ENCODE results near the gene RIMS3.

RIMS3 gene

DNA sequence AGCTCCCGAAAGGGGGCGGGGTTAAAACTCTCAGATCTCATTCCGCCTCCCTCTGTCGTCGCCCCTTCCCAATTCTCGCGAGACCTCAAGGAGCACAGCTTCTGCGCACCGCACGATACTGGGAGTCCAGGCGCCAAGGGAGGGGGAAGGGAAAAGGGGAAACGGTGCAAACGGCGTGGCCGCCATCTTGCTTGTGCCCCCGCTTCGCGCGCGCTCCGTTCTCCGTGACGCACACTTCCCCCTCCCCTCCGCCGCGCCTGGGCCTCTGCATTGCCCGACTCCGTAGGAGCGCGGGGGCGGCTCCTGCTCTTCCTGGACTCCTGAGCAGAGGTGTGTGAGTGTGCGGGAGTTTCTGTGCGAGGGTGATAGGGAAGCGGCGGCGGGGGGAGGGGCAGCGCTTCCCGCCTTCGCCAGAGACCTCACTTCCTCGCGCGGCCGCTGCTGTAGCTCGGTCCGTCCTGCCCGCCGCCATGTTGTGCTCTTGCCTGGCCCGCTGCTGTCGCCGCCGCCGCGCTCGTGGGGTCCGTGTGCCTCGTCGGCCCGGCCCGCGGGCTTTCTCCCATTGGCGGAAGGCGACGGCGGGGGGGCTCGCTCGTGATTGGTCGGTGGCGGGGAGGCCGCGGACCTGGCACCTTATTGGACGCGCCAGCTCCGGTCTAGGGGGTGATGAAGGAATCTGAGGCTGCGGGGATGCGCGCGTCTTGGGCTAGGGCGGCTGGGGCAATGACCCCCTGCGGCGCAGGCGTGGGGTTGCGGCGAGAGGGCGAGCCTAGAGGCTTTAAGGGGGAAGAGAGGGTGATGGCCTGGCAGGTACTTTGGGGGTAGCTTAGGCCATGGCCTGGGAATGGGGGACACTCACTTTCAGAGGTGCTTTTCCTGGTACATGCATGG lies 26.3 kb upstream of the RIMS3 start, which contains the start of gene NFYC:
NFYC (plus strand) TSS at position 167 of the 891 bp plus-strand sequence. CDS start 47,140 bp downstream, outside the sequence.
- peak; percentile 89 to 93 for DNase-seq (ENCODE audit: low read depth in 2 of 2)

DNA sequence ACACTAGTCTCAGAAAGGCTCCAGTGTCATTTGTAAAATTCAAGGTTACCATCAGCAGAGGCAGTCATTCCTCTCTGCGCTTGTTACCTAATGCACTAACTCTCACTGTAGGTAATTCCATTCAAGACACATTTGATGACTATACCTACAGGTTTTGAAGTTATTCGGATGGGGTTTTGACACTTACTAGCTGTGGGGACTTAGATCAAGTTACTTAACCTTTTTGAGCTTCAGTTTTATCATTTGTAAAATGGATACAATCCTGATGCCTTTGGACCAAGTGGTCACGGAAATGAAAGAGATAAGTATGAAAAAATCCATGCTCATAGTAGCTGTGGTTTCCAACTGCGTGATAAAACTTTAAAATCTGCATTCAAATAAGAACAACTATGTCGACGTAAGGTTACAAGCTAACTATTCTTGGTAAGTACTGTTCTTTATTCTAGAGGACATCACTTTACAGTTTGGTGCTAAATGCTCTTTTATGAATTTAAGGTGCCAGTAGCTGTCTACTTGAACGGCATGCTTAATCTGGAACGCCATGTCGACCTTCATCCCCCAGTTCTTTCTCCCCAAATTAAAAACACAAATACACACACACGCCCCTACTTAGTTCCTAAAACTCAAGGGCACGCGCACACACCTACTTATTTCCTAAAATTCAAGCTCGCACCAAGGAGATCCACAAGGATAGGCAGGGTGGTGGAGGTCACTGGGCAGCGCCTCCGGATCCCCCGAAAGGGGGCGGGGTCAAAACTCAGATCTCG lies 25.5 kb upstream of the RIMS3 start:
- no peak for DNase-seq (ENCODE audit: low read depth in 2 of 2)

DNA sequence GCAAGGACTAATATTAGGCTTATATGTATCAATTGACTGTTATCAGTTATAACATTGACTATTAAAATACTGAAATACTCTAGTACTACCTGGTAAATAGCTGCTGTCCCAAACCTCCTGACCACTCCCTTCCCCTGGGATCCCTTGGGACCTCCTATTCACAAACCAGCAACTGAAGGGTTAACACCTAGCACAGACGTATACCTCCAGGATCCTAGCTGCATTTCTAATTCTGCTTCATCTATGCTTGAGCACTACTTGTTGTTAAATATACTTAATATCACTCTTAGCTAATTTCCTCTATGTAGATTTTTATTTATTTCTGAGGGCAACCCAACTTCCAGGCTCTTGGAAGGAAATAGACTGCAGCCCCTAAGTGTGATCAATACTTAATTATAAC lies 24.3 kb upstream of the RIMS3 start:
- no peak for DNase-seq (ENCODE audit: low read depth in 2 of 2)

DNA sequence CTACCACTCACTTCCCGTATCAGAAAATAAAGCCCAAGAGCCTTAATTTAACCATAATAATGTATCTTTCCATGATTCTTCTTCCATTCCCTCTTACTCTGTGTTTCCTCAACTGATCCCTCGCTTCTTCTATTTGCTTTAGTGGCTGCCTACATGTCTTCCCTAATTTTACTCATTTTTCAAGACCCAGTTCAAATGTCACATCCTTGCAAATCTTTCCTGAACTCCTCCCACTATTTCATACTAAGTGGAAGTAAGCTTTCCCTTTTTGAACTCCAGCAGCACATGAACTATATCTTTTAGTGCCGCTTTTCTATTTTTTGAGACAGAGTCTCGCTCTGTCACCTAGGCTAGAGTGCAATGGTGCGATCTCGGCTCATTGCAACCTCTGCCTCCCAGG lies 22.2 kb upstream of the RIMS3 start:
- no peak for DNase-seq (ENCODE audit: low read depth in 2 of 2)

DNA sequence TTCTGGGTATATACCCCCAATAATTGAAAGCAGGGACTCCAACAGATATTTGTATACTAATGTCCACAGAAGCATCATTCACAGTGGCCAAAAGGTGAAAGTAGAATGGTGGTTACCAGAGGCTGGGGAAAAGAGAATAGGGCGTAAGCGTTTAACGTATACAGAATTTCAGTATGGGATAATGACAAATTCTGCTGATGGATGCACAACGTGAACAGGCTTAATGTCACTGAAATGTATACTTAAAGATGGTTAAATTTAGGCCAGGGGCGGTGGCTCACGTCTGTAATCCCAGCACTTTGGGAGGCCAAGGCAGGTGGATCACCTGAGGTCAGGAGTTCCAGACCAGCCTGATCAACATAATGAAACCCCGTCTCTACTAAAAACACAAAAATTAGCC lies 21.6 kb upstream of the RIMS3 start:
- no peak for DNase-seq (ENCODE audit: low read depth in 2 of 2)

DNA sequence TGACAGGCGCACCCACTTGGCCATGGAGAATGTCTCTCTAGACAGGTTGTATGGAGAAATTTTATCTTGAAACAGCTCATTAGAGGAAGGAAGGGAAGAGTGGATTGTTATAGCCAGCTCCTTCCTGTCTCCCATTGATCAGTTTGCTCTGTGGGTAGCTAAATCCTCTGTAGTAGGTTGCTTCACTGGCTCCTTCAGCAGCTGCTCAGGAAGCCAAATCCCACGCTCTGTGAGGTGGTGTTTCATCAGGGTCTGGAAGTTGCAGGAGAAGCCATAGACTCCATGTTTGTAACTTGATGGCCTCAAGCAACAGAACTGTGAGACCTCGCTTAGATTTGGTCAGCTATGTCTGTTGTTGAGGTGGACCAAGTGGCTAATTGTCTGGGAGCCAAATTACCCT lies 19.2 kb upstream of the RIMS3 start:
- no peak for DNase-seq (ENCODE audit: low read depth in 2 of 2)

DNA sequence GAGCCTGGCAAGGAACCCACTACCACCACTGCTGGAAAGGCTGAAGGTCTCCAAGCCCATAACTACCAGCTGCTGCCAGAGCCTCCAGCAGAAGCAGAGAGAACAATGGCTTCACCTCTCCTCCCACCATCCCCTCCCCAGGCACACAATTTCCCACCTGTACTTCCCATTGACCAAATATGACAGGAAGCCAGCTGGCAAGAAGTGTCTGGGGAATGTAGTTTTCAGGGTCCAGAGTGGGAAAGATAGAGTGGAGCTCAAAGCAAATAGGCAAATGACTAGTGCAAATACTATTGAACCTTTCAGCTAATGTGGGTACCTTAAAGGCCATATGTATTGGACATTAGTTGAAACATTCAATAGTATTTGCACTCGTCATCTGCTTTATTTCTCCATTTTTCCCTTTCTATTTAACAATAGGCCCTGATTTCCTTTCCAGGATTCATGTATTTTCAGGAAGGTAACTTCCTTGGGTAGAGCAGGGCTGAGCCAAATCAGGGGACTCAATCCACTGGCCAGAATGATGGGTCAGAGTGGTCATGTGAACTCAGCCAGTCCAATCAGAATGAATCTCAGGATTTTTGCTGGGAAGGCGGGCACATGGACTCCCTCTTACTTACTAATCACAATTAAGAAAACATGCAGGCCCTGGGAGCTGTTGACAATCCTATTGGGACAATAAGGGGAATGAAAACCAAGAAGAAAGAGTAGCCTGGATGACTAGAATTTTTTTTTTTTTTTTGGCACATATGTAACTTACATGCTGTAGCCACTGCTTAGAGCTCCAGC lies 13.9 kb upstream of the RIMS3 start:
- no peak for DNase-seq (ENCODE audit: low read depth in 2 of 2)

DNA sequence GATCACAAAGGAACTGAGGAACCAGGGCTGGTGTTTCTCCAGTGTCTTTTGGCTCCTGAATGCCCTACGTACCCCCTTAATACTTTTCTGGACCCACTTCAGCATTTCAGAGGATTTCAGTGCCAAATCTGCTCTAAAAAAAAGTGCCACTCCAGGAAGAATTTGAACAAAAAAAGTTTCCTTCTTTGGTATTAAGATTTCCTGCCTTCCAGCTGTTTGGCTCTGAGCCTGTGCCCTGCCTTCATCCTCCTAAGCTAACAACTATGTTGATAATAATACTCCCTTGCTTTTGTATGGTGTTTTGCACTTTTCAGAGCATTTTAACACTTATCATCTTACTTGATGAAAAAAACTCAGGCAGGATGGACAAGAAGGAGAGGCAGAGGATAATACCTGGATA lies 11.0 kb upstream of the RIMS3 start:
- DNase-seq (ENCODE audit: low read depth in 2 of 2), result no peak

DNA sequence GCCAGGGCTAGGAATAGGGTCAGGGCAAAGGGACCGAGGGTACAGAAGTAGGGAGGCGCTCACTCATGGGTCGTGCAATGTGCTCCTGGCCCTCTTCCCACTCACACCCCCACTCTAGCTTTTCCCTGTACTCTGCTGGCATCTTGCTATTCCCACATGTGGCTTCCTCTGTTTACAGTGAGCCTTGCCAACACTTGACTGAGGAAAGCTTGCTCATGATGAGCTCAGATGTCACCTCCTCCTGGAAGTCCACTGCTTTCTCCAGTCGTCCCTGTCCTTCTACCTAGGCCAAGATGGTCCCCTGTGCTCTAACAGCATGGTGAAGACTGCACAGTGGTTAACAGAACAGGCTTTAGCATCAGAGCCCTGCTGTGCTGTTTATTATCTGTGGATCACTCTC lies 8.0 kb upstream of the RIMS3 start:
- no peak for DNase-seq (ENCODE audit: low read depth in 2 of 2)

DNA sequence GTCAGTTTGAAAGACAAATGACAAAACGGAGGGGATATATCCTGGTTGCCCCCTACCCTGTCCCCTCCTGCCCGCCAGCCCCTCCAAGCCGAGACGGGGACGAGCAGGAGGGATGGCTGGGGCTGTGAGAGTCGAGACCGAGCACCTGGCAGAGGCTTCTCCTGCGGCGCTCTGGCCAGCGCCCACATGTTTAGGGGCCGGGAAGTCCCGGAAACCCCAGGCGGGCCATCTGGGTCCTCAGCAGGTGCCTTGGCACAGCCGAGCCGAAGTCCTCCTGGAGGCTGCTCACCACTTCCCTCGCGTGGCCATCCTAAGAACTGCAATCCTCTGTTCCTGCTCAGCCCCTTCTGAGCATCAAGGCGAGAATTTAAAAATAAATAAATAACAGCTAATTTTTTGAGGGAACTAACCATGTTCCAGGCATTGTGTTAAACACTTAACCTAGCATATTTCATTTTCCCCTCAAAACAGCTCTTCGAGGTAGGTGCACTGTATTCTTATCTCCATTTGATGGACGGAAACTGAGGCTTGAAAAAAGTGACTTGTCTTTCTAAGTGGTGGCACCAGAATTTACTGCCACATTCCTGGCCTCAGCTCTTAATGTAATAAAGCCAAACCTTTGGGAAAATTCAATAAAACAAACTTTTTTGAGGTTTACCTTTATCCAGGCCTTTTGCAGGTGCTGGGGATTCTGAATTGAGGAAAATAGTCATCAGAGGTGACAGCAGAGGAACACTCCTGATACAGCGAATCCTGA lies 3.5 kb upstream of the RIMS3 start:
- DNase-seq (ENCODE audit: low read depth in 2 of 2), result peak; percentile 71 to 81

DNA sequence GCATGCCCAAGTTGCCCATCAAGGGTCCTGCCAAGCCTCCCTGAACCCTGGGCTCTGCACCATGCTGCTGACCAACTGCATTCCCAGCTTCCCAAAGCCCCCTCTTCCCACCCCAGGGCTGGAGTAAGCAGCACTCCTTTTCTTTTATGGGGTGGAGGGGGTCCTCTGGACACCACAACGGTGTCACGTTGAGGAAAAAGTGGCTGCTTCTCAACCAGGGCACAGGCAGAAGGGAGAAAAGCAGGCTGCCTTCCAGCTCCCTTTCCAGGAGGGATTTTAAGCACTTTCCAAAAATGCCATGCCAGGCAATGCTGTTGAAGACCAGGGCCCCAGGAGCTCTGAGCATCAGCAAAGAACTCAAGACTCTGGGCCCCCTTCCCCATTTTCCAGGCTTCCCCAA lies 691 bp downstream of the RIMS3 start:
- DNase-seq (ENCODE audit: low read depth in 2 of 2), result no peak

DNA sequence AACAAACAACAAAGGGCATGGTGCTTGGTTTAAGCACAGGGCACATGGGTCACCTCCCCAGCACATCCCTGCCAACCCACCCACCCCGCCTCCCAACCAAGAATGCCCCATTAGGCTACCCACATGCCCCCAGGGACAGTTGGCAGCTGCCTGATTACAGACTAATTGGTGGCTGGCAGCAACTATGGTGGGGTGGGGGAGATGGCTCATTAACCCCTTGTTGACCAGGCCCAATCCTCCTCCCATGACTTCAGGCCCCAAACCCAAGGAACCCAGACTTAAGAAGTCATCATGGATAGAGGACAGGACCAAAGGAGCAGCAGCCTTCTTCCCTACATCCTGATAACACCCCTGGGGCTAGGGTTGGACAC lies 1.3 kb downstream of the RIMS3 start:
- no peak for DNase-seq (ENCODE audit: low read depth in 2 of 2)

DNA sequence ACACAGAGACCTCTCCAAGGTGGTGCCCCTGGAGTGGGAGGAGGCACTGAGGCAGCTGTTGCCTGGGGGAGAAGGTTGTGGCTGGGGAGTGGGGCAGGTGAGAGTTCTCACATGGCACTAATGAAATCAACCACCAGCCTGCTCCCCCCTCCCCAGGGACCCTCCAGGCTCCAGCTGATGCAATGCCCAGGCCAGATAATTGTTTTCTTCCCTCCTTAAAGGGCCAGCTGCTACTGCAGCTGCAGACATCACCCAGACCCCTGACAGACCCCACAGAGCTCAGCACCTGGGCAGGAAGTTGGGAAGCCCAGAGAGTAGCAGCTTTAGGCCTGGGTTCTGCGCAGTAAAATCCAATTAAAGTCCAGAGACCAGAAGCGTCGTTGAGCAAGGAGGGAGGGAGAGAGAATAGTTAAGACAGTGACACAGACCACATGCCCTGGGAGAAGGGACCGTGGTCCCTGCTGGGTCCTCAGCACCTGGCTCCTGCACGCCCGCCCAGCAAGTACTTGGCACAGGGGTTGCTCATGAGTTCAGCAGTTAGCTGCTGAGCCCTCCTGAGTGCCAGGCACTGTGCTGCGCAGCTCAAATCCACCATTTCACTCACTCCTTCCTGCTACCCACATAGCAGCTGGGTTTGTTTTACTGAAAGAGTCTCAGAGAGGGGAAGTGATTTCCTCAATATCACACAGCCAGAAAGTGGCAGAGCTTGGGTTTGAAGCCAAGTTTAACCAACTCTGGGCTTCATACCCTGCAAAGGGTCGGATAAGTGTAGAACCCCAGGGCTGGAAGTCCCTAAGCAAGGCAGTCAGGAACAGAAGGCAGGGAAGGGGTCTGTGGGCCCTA lies 1.9 kb downstream of the RIMS3 start:
- no peak for DNase-seq (ENCODE audit: low read depth in 2 of 2)

DNA sequence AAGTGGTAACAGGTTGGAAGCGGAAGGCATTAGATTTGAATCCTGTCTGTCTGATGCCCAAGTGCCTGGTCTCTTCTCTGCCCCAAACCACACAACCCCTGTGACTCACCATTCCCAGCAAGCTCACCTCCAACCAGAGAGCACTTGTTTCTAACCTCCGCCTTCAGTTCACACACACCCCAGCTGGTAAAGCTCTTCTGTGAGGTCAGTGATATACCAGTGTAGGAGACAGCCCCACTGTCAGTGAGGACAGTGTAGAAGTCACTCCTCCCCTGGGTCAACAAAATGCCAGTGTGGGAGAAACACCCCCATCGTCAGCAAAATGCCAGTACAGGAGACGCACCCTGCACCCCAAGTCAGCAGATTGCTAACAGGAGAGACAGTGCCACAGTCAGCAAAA lies 2.6 kb downstream of the RIMS3 start:
- peak in 1 of 2 donors; percentile 15 for DNase-seq (ENCODE audit: low read depth in 2 of 2)

DNA sequence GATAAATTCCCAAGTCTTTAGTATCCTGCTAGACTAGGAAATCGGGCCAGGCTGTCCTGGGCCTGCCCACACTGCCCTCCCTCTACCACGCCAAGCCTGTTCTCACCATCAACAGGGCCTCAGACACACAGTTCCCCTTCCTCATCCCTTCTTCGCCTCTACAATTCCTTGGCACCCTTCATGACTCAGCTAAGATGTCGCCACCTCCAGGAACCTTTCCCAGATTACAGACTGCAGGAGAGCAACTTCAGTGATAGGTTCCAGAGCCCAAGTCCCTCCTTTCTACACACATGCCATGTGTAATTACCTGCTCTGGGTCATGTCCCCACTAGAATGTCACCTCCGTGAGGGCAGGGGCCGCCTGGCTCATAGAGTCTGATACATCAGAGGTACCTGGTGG lies 3.3 kb downstream of the RIMS3 start:
- DNase-seq (ENCODE audit: low read depth in 2 of 2), result no peak

DNA sequence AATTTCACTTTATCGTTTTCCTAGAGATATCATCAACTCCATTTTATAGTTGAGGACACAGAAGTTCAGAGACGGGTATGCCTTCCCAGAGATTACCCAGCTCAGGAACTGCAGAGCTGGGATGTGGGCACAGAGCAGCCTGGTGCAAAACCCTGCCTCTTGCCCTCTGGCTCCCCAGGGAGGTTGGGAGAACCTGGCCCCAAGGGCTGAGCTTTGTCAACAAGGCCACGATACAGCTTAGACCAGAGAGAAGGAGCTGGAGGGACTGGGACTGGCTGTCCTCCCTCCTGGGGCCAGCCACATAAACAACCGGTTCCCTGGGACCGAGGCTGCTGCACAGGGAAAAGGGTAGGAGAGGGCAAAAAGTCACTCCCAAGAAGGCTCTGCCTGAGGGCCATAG lies 3.8 kb downstream of the RIMS3 start:
- no peak for DNase-seq (ENCODE audit: low read depth in 2 of 2)

DNA sequence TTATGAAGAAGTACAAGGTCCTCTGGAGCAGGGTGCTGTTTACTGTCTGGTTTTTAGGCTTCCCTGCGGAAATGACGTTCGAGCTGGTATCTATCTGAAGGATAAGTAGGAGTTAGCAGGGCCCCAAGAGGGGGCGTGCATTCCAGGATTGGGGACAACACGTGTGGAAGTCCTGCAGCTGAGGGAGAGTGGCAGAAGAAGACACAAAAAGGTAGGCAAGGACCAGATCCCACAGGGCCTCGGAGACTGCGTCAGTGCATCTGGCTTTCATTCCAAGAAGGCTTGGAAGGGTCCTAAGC lies 5.9 kb downstream of the RIMS3 start:
- no peak for DNase-seq (ENCODE audit: low read depth in 2 of 2)

DNA sequence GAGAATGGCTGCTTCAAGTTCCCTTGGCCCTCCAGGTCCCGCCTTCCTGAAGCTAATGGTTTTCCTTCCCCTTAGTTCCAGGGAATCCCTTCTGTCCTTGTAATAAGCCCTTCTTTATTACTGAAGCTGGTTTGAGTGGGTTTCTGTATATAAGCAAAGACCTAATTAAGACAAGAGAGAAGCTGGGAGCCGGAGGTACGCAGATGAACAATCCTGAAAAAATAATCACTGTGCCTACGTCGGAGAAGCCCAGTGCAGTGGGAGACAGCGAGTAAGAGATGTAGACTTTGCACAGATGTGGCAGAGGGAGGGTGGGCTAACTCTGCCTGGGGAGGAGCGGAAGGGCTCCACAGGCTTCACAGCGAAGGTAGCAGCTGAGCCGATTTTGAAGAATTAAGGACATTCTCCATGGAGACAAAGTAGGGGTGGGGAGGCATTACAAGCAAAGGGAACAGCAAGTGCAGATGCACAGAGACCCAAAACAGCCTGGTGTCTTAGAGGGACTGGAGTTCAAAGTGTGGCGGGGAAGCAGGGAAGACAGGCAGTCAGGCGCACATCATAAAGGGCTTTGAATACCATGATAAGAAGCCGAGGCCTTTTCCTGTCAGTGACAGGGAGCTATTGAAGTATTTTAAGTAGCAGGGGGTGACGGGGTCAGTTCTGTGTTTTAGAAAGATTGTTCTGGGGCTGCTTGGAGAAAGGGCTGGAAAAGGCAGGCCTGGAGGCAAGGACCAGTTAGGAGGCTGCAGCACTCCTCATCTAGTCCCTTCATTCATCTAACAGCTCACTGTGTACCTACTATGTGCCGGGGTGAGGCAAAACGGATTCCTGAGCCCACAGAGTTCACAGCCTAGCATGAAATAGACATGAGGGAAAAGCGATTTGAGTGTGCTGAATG lies 6.5 kb downstream of the RIMS3 start:
- DNase-seq (ENCODE audit: low read depth in 2 of 2), result no peak

DNA sequence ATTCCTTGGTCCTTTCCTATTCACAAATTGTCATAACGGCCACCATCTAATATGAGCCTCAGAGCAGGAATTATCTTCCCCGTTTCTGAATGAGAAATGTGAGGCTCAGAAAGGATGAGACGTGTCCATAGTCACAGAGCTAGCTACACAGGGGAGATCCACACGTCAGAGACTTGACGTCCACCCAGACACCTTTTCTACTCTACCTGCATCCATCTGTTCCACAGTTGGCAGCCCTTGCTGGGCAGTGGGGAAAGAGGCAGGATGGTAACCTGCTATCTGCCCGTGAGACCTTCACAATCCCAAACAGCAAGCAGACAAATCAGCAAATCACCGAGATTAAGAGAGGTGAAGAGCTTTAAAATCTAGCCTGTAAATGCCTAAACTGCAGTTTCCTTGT lies 8.4 kb downstream of the RIMS3 start:
- no peak for DNase-seq (ENCODE audit: low read depth in 2 of 2)
